ENCODE results near the gene ZSWIM6.
"Not testable (repeated sequence)": the region's sequence is repeated elsewhere in the genome, so short reads cannot be mapped to it uniquely, and the experiment has no call there.

Gene ZSWIM6

GRCh38 chr5:61417851-61418250 lies 85.8 kb downstream of the ZSWIM6 start:
- Histone ChIP-seq H3K79me2 (ENCODE audit: insufficient read depth, low read length) (no peaks in the 10 kb centered on the region), H2AFZ (ENCODE audit: low read depth, low read length, severe bottlenecking) (no peak overlapping the region), H3K4me3 (ENCODE audit: insufficient read depth, low read length, poor library complexity, severe bottlenecking) (no peak overlapping the region), H3K9me2 (replicated peaks; ENCODE audit: insufficient read depth, low read length) (no peaks in the 10 kb centered on the region), H3F3A (ENCODE audit: insufficient read depth) (no peaks in the 10 kb centered on the region), H4K20me1 (ENCODE audit: low read depth, low read length) (0 out of 2 replicates have a peak, but pooled peaks cover 7% of the 10 kb centered on the region), H3K9me3 (ENCODE audit: insufficient read depth, low read length) (no peaks in the 10 kb centered on the region), H3K9ac (ENCODE audit: low read length) (no peak overlapping the region), H3K36me3 (ENCODE audit: low read length) (no peaks in the 10 kb centered on the region), H3K27me3 (ENCODE audit: low read length) (no peaks in the 10 kb centered on the region), H3K27ac (ENCODE audit: low read depth, low read length) (no peak overlapping the region), H3K4me2 (ENCODE audit: low read depth, low read length, poor library complexity, severe bottlenecking) (no peak overlapping the region)
- TF ChIP-seq, protein P1, sequence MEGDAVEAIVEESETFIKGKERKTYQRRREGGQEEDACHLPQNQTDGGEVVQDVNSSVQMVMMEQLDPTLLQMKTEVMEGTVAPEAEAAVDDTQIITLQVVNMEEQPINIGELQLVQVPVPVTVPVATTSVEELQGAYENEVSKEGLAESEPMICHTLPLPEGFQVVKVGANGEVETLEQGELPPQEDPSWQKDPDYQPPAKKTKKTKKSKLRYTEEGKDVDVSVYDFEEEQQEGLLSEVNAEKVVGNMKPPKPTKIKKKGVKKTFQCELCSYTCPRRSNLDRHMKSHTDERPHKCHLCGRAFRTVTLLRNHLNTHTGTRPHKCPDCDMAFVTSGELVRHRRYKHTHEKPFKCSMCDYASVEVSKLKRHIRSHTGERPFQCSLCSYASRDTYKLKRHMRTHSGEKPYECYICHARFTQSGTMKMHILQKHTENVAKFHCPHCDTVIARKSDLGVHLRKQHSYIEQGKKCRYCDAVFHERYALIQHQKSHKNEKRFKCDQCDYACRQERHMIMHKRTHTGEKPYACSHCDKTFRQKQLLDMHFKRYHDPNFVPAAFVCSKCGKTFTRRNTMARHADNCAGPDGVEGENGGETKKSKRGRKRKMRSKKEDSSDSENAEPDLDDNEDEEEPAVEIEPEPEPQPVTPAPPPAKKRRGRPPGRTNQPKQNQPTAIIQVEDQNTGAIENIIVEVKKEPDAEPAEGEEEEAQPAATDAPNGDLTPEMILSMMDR (IDR thresholded peaks at IDR 0.05; ENCODE audit: insufficient read depth, low read length, poor library complexity, severe bottlenecking): no peak
- TF ChIP-seq EZH2phosphoT487 (conservative IDR thresholded peaks at IDR 0.05; ENCODE audit: low read length): no peak

DNA sequence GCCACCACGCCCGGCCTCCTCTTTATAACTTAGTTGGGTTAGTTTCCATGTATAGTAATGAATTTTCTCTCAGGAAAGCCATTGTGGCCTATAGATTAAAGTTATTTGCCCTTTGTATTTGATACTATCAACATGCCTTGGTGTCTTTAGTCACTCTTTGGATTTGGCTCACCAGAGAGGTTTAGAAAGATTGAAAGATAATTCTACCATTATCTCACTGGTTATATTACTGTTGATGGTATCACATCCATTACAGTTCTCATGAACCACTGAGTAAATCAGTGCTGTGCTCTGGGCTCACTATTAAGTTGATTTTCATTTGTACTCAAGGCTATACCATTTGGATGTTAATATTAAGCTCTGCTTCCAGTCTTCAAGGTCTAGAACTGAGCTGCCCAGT lies 87.0 kb downstream of the ZSWIM6 start:
- no peaks in the 10 kb centered on the region for H3K27me3 ChIP-seq (ENCODE audit: low read length)
- H2AFZ ChIP-seq (ENCODE audit: low read depth, low read length, severe bottlenecking): no peak overlapping the region
- no peak overlapping the region for H3K9ac ChIP-seq (ENCODE audit: low read length)
- no peaks in the 10 kb centered on the region for H3K9me3 ChIP-seq (ENCODE audit: insufficient read depth, low read length)
- no peak overlapping the region for H3K4me3 ChIP-seq (ENCODE audit: insufficient read depth, low read length, poor library complexity, severe bottlenecking)
- H3K9me2 ChIP-seq (replicated peaks; ENCODE audit: insufficient read depth, low read length): no peaks in the 10 kb centered on the region
- TF ChIP-seq, protein P1 (IDR thresholded peaks at IDR 0.05; ENCODE audit: insufficient read depth, low read length, poor library complexity, severe bottlenecking): no peak
- TF ChIP-seq EZH2phosphoT487 (conservative IDR thresholded peaks at IDR 0.05; ENCODE audit: low read length): no peak
- H3K27ac ChIP-seq (ENCODE audit: low read depth, low read length): no peak overlapping the region
- H3F3A ChIP-seq (ENCODE audit: insufficient read depth): no peaks in the 10 kb centered on the region
- H3K4me2 ChIP-seq (ENCODE audit: low read depth, low read length, poor library complexity, severe bottlenecking): no peak overlapping the region
- H3K36me3 ChIP-seq (ENCODE audit: low read length): no peaks in the 10 kb centered on the region
- 0 out of 2 replicates have a peak, but pooled peaks cover 7% of the 10 kb centered on the region for H4K20me1 ChIP-seq (ENCODE audit: low read depth, low read length)
- no peaks in the 10 kb centered on the region for H3K79me2 ChIP-seq (ENCODE audit: insufficient read depth, low read length)

DNA sequence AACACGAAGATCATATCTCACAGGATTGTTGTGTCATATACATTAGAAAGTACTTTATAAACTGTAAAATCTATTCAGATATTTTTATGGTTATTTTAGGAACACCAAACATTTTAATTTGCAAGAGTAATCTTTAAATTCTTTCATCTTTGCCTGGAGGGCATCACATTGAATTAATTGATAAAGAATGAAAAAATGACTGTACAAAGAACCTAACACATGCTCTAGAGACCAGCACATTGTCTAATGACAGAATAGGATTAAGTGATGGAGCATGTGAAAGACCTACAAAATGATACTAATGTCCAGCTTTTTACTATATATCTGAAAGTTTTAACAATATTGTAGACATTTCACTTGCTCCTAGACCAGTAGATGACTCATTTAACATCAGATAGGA lies 88.0 kb downstream of the ZSWIM6 start:
- TF ChIP-seq EZH2phosphoT487 (conservative IDR thresholded peaks at IDR 0.05; ENCODE audit: low read length): no peak
- TF ChIP-seq, protein P1 (IDR thresholded peaks at IDR 0.05; ENCODE audit: insufficient read depth, low read length, poor library complexity, severe bottlenecking): no peak
- H3K9me3 ChIP-seq (ENCODE audit: insufficient read depth, low read length): no peaks in the 10 kb centered on the region
- H3K27ac ChIP-seq (ENCODE audit: low read depth, low read length): no peak overlapping the region
- H4K20me1 ChIP-seq (ENCODE audit: low read depth, low read length): no peaks in the 10 kb centered on the region
- H3K4me3 ChIP-seq (ENCODE audit: insufficient read depth, low read length, poor library complexity, severe bottlenecking): no peak overlapping the region
- no peaks in the 10 kb centered on the region for H3K36me3 ChIP-seq (ENCODE audit: low read length)
- H3K27me3 ChIP-seq (ENCODE audit: low read length): no peaks in the 10 kb centered on the region
- no peak overlapping the region for H3K9ac ChIP-seq (ENCODE audit: low read length)
- H3K4me2 ChIP-seq (ENCODE audit: low read depth, low read length, poor library complexity, severe bottlenecking): no peak overlapping the region
- no peak overlapping the region for H2AFZ ChIP-seq (ENCODE audit: low read depth, low read length, severe bottlenecking)
- H3K9me2 ChIP-seq (replicated peaks; ENCODE audit: insufficient read depth, low read length): no peaks in the 10 kb centered on the region
- no peaks in the 10 kb centered on the region for H3F3A ChIP-seq (ENCODE audit: insufficient read depth)
- H3K79me2 ChIP-seq (ENCODE audit: insufficient read depth, low read length): no peaks in the 10 kb centered on the region

- not testable (repeated sequence) for H3K36me3 ChIP-seq (ENCODE audit: low read length); H3K9ac ChIP-seq (ENCODE audit: low read length)
Measured at GRCh38 chr5:61421262-61421661, 89.2 kb downstream of the ZSWIM6 start.

More at GRCh38 chr5:61421262-61421661, 89.2 kb downstream of the ZSWIM6 start:
- H3K9me2 ChIP-seq (replicated peaks; ENCODE audit: insufficient read depth, low read length); H3K4me3 ChIP-seq (ENCODE audit: insufficient read depth, low read length, poor library complexity, severe bottlenecking); H3K27me3 ChIP-seq (ENCODE audit: low read length); H3K9me3 ChIP-seq (ENCODE audit: insufficient read depth, low read length); H3K27ac ChIP-seq (ENCODE audit: low read depth, low read length); H2AFZ ChIP-seq (ENCODE audit: low read depth, low read length, severe bottlenecking); H3K4me2 ChIP-seq (ENCODE audit: low read depth, low read length, poor library complexity, severe bottlenecking); H3K79me2 ChIP-seq (ENCODE audit: insufficient read depth, low read length); H4K20me1 ChIP-seq (ENCODE audit: low read depth, low read length); H3F3A ChIP-seq (ENCODE audit: insufficient read depth): not testable (repeated sequence)
